HCT116 (cell line): ENCODE data around the gene TEX264. TPM values are rescaled to one million over a fixed set of nuclear protein-coding genes. Genes with fewer than 3 reads are reported as not detected.

Experiments
- ATAC-seq: fragments of 200-7000 bp; cut with Tn5 transposase; 2 replicates; pipeline ENCODE4 v1.9.1; 2020; ENCODE audit warnings: mild to moderate bottlenecking, moderate library complexity
- BruUV-seq: library from RNA; stranded (reverse); fragments of 400-500 nt; replicated peaks from 2 replicates; lab custom pipeline; 2021; lab: Mats Ljungman, UMichigan
- CTCF ChIA-PET: fragments of 300-600 bp; sonication (Branson Sonifier 250); formaldehyde crosslinking; loops from one replicate; lab custom pipeline; 2021; ENCODE audit warnings: antibody characterized with exemption; lab: Charles Lee
- POLR2A ChIA-PET: fragments of 300-600, 350-600 bp; sonication (Branson Sonifier 250); formaldehyde crosslinking; loops from one replicate; lab custom pipeline; 2021; ENCODE audit warnings: antibody characterized with exemption; lab: Charles Lee
- RAD21 ChIA-PET, 2 experiments: fragments of 300-600 bp; sonication (Branson Sonifier 250); formaldehyde crosslinking; loops; one replicate each; lab custom pipeline; 2023; ENCODE audit warnings: low total read pairs in 2 of 2; ENCODE audit not compliant: uncharacterized antibody in 2 of 2, unreplicated experiment in 2 of 2, low non-redundant PET in 1 of 2; lab: Charles Lee
- DNase-seq: peaks from one replicate; pipeline ENCODE4 v3.0.0-alpha.2; 2010; ENCODE audit warnings: low read depth, low spot score
- H2AFZ ChIP-seq: fragments of 200-600 bp; shearing (Covaris generic), sonication (generic); 2 replicates; pipeline ENCODE4 v1.6.1; 2017; ENCODE audit warnings: low read depth, mixed run types, mixed read lengths, antibody characterized with exemption, low read length; ENCODE audit not compliant: poor library complexity, severe bottlenecking
- H3K27ac ChIP-seq: 2 replicates; pipeline ENCODE4 v1.5.1; 2012; ENCODE audit warnings: low read depth, low read length
- H3K27me3 ChIP-seq: fragments of 200-600 bp; sonication (generic); 2 replicates; pipeline ENCODE4 v1.6.1; 2016; ENCODE audit warnings: mixed run types, low read length, mixed read lengths; ENCODE audit not compliant: insufficient read depth
- H3K36me3 ChIP-seq, 2 experiments: fragments of 200-500 bp in 1 of 2; fragments of 200-600 bp in 1 of 2; sonication (Bioruptor generic) in 1 of 2; sonication (generic) in 1 of 2; 2 replicates each; pipeline versions ENCODE4 v1.5.1 to v1.6.1; 2014 to 2016; ENCODE audit warnings: low read length in 2 of 2, inconsistent platforms in 1 of 2, mixed read lengths in 1 of 2, mixed run types in 1 of 2; ENCODE audit not compliant: insufficient read depth in 2 of 2, control insufficient read depth in 1 of 2
- H3K4me1 ChIP-seq, 2 experiments: fragments of 200-600 bp in 1 of 2; sonication (generic) in 1 of 2; 2 replicates each; pipeline versions ENCODE4 v1.5.1 to v1.6.1; 2012 to 2017; ENCODE audit warnings: low read length in 2 of 2, inconsistent platforms in 1 of 2, mild to moderate bottlenecking in 1 of 2, mixed read lengths in 1 of 2, mixed run types in 1 of 2, moderate library complexity in 1 of 2; ENCODE audit not compliant: insufficient read depth in 2 of 2, control insufficient read depth in 1 of 2
- H3K4me2 ChIP-seq: fragments of 200-600 bp; sonication (generic); 2 replicates; pipeline ENCODE4 v1.6.1; 2017; ENCODE audit warnings: mixed run types, low read length, mixed read lengths
- H3K4me3 ChIP-seq, 2 experiments: fragments of 200-600 bp in 1 of 2; sonication (generic) in 1 of 2; replicated peaks in 1 of 2; 2 replicates each; pipeline ENCODE4 v1.5.1; 2011 to 2016; ENCODE audit warnings: low read length in 2 of 2, control low read depth in 1 of 2, low read depth in 1 of 2, mild to moderate bottlenecking in 1 of 2, mixed read lengths in 1 of 2, mixed run types in 1 of 2
- H3K79me2 ChIP-seq: fragments of 200-600 bp; sonication (generic); 2 replicates; pipeline ENCODE4 v1.6.1; 2017; ENCODE audit warnings: mild to moderate bottlenecking, mixed run types, low read length, moderate library complexity, mixed read lengths; ENCODE audit not compliant: insufficient read depth
- H3K9ac ChIP-seq: fragments of 200-600 bp; sonication (generic); 2 replicates; pipeline ENCODE4 v1.6.1; 2016; ENCODE audit warnings: low read length, mixed read lengths
- H3K9me2 ChIP-seq: fragments of 200-600 bp; sonication (generic), shearing (Covaris generic); 2 replicates; pipeline ENCODE4 v1.6.1; 2017; ENCODE audit warnings: mixed run types, mild to moderate bottlenecking, moderate library complexity; ENCODE audit not compliant: insufficient read depth
- H3K9me3 ChIP-seq, 2 experiments: fragments of 200-500 bp in 1 of 2; fragments of 200-600 bp in 1 of 2; sonication (Bioruptor generic) in 1 of 2; sonication (generic) in 1 of 2; 2 replicates each; pipeline ENCODE4 v1.6.1; 2014 to 2017; ENCODE audit warnings: low read length in 2 of 2, mixed read lengths in 2 of 2, inconsistent platforms in 1 of 2, low read depth in 1 of 2, mild to moderate bottlenecking in 1 of 2, mixed run types in 1 of 2, moderate library complexity in 1 of 2; ENCODE audit not compliant: control insufficient read depth in 1 of 2, insufficient read depth in 1 of 2
- H4K20me1 ChIP-seq: fragments of 200-600 bp; sonication (generic), shearing (Covaris generic); 2 replicates; pipeline ENCODE4 v1.6.1; 2017; ENCODE audit warnings: mixed run types, mild to moderate bottlenecking, moderate library complexity; ENCODE audit not compliant: insufficient read depth
- CEBPB ChIP-seq: IDR thresholded peaks from 2 replicates; pipeline ENCODE4 v1.6.1; 2012; ENCODE audit warnings: low read depth
- POLR2A ChIP-seq: IDR thresholded peaks from 2 replicates; pipeline ENCODE4 v1.7.0; 2011; ENCODE audit warnings: borderline replicate concordance; ENCODE audit not compliant: insufficient read depth, insufficient read length; ENCODE audit errors: extremely low read depth
- POLR2AphosphoS5 ChIP-seq: IDR thresholded peaks from 2 replicates; pipeline ENCODE4 v1.6.1; 2011; ENCODE audit warnings: mild to moderate bottlenecking, low read depth, low read length, moderate library complexity
- RAD21 ChIP-seq: IDR thresholded peaks from 2 replicates; pipeline ENCODE4 v1.6.1; 2012; ENCODE audit warnings: low read depth, mild to moderate bottlenecking
- SP1 ChIP-seq: IDR thresholded peaks from 2 replicates; pipeline ENCODE4 v1.6.1; 2012; ENCODE audit warnings: low read depth
- SRF ChIP-seq: IDR thresholded peaks from 2 replicates; pipeline ENCODE4 v1.6.1; 2012; ENCODE audit warnings: low read depth
- ZFX ChIP-seq: fragments of 450-650 bp; IDR thresholded peaks from 2 replicates; pipeline ENCODE4 v1.6.1; 2017
- ZNF274 ChIP-seq: fragments of 200-500 bp; sonication (Bioruptor generic); IDR thresholded peaks from 2 replicates; pipeline ENCODE4 v1.6.1; 2014; ENCODE audit warnings: mild to moderate bottlenecking, low read depth, low read length, inconsistent platforms
- intact Hi-C: fragments of 100-400 bp; cut with micrococcal nuclease; formaldehyde crosslinking; loops from 2 replicates; pipeline ENCODE4 v1.10.0; 2022
- total RNA-seq: library from RNA; stranded (reverse); gene quantifications from one replicate; pipeline ENCODE4 v1.2.1, GENCODE V29; 2021; ENCODE audit not compliant: unreplicated experiment
- TF ChIP-seq, protein P1 (sequence below), 3 experiments: fragments of 200-600 bp in 1 of 3; sonication (generic) in 1 of 3; IDR thresholded peaks in 2 of 3; conservative IDR thresholded peaks in 1 of 3; 2 replicates each; pipeline ENCODE4 v1.5.1; 2012 to 2017; ENCODE audit warnings: low read depth in 2 of 3, low read length in 2 of 3, antibody characterized with exemption in 1 of 3, borderline replicate concordance in 1 of 3, control low read depth in 1 of 3, mild to moderate bottlenecking in 1 of 3, mixed read lengths in 1 of 3, mixed run types in 1 of 3, moderate library complexity in 1 of 3; ENCODE audit not compliant: insufficient read depth in 1 of 3
- TF ChIP-seq, protein P2 (sequence below): IDR thresholded peaks from 2 replicates; pipeline ENCODE4 v1.6.1; 2011; ENCODE audit warnings: mild to moderate bottlenecking, low read length, moderate library complexity; ENCODE audit not compliant: insufficient replicate concordance; ENCODE audit errors: extremely low read depth

Gene TEX264
- total RNA-seq, 1 experiment from 2014 or later, result 36.0 TPM

DNA sequence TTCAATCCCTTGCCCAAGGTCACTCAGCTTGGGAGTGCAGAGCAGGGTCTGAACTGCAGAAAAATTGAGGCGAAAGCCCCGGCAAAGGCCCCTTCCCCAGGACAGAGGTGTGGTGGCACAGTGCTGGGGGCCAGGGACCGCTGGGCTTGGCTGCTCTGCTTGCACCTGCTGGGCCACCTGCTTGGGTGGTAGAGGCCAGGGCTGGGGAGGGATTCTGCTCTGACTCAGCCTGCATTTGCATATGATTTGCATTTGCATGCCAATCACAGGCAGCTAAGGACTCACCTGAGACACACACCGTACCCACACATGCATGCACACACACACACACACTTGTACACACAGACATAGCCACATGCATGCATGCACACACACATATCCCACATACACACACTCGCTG is 45.8 kb downstream of the TEX264 start:
- ATAC-seq, result no peak
- CTCF ChIA-PET, result no interaction called here
- RAD21 ChIA-PET, result no interaction called here
- no peaks in the 10 kb centered on the region for H3K9me3 ChIP-seq
- no peaks in the 10 kb centered on the region for H3K36me3 ChIP-seq
- H3K9me2 ChIP-seq, result no peaks in the 10 kb centered on the region
- intact Hi-C loops, result loop anchor here (5.0 kb wide), 1 partner anchor 265 kb away; the partner anchor contains the start of gene ACY1
- DNase-seq, result no peak
- H3K79me2 ChIP-seq, result no peaks in the 10 kb centered on the region
- 0 out of 2 replicates have a peak, but pooled peaks cover 4% of the 10 kb centered on the region for H3K27me3 ChIP-seq
- peaks cover 0 to 7% of the 10 kb centered on the region in 2 experiments; a peak in 2 of 4 replicates for H3K4me1 ChIP-seq
- H3K27ac ChIP-seq, result no peak overlapping the region
- H4K20me1 ChIP-seq, result no peaks in the 10 kb centered on the region
- BruUV-seq, result no TSS peak
- no peak overlapping the region for H2AFZ ChIP-seq
- no peak overlapping the region for H3K4me2 ChIP-seq
- POLR2A ChIA-PET, result no interaction called here
- H3K9ac ChIP-seq, result no peak overlapping the region
- H3K4me3 ChIP-seq, result no peak overlapping the region
- no peak for TF ChIP-seq RAD21
- TF ChIP-seq POLR2AphosphoS5, result no peak
- no peak for TF ChIP-seq POLR2A
- TF ChIP-seq, protein P1, sequence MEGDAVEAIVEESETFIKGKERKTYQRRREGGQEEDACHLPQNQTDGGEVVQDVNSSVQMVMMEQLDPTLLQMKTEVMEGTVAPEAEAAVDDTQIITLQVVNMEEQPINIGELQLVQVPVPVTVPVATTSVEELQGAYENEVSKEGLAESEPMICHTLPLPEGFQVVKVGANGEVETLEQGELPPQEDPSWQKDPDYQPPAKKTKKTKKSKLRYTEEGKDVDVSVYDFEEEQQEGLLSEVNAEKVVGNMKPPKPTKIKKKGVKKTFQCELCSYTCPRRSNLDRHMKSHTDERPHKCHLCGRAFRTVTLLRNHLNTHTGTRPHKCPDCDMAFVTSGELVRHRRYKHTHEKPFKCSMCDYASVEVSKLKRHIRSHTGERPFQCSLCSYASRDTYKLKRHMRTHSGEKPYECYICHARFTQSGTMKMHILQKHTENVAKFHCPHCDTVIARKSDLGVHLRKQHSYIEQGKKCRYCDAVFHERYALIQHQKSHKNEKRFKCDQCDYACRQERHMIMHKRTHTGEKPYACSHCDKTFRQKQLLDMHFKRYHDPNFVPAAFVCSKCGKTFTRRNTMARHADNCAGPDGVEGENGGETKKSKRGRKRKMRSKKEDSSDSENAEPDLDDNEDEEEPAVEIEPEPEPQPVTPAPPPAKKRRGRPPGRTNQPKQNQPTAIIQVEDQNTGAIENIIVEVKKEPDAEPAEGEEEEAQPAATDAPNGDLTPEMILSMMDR (IDR thresholded peaks at IDR 0.05 in 2 of 3, conservative IDR thresholded peaks at IDR 0.05 in 1 of 3; ENCODE audit: borderline replicate concordance in 1 of 3, insufficient read depth in 1 of 3, low read depth in 2 of 3, low read length in 2 of 3), result no peak
- no peak for TF ChIP-seq CEBPB
- no peak for TF ChIP-seq SRF
- no peak for TF ChIP-seq SP1
- TF ChIP-seq, all 23 proteins: peak for 0

DNA sequence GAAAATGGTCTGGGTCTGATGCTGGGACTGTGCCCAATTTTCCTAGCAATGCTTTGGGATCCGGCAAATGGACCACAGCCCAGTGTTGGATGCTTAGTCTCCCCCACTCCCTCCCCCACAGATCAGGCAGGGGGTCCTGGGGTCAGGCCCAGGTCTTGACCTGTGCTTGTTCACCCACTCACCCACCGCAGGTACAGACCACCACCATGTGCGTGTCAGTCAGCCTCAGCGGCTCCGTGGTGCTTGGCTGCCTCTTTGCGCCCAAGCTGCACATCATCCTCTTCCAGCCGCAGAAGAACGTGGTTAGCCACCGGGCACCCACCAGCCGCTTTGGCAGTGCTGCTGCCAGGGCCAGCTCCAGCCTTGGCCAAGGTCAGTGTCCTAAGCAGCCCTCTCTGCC is 46.4 kb downstream of the TEX264 start:
- DNase-seq, result no peak
- H3K27ac ChIP-seq, result no peak overlapping the region
- no peak for ATAC-seq
- H3K27me3 ChIP-seq, result 0 out of 2 replicates have a peak, but pooled peaks cover 4% of the 10 kb centered on the region
- no peak overlapping the region for H2AFZ ChIP-seq
- no peaks in the 10 kb centered on the region for H3K9me3 ChIP-seq
- RAD21 ChIA-PET, result no interaction called here
- H3K9me2 ChIP-seq, result no peaks in the 10 kb centered on the region
- H3K4me2 ChIP-seq, result no peak overlapping the region
- CTCF ChIA-PET, result interaction anchor here (1.0 to 2.6 kb wide), 3 partner anchors 12 to 265 kb away, joined by 3 to 20 read pairs (median 10); partner anchors contain the start of gene ACY1
- TF ChIP-seq CEBPB, result no peak
- no peak for TF ChIP-seq ZNF274
- TF ChIP-seq, protein P2, sequence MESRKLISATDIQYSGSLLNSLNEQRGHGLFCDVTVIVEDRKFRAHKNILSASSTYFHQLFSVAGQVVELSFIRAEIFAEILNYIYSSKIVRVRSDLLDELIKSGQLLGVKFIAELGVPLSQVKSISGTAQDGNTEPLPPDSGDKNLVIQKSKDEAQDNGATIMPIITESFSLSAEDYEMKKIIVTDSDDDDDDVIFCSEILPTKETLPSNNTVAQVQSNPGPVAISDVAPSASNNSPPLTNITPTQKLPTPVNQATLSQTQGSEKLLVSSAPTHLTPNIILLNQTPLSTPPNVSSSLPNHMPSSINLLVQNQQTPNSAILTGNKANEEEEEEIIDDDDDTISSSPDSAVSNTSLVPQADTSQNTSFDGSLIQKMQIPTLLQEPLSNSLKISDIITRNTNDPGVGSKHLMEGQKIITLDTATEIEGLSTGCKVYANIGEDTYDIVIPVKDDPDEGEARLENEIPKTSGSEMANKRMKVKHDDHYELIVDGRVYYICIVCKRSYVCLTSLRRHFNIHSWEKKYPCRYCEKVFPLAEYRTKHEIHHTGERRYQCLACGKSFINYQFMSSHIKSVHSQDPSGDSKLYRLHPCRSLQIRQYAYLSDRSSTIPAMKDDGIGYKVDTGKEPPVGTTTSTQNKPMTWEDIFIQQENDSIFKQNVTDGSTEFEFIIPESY, result no peak
- TF ChIP-seq ZFX, result no peak
- H3K4me1 ChIP-seq, result peaks cover 0 to 7% of the 10 kb centered on the region in 2 experiments; a peak in 2 of 4 replicates
- BruUV-seq, result no TSS peak
- H4K20me1 ChIP-seq, result no peaks in the 10 kb centered on the region
- POLR2A ChIA-PET, result no interaction called here
- H3K36me3 ChIP-seq, result no peaks in the 10 kb centered on the region
- intact Hi-C loops, result loop anchor here (5.0 kb wide), 1 partner anchor 265 kb away; the partner anchor contains the start of gene ACY1
- H3K9ac ChIP-seq, result no peak overlapping the region
- H3K79me2 ChIP-seq, result no peaks in the 10 kb centered on the region
- no peak overlapping the region for H3K4me3 ChIP-seq
